ENCODE results near the gene NTRK3.

- TF ChIP-seq, protein P1, sequence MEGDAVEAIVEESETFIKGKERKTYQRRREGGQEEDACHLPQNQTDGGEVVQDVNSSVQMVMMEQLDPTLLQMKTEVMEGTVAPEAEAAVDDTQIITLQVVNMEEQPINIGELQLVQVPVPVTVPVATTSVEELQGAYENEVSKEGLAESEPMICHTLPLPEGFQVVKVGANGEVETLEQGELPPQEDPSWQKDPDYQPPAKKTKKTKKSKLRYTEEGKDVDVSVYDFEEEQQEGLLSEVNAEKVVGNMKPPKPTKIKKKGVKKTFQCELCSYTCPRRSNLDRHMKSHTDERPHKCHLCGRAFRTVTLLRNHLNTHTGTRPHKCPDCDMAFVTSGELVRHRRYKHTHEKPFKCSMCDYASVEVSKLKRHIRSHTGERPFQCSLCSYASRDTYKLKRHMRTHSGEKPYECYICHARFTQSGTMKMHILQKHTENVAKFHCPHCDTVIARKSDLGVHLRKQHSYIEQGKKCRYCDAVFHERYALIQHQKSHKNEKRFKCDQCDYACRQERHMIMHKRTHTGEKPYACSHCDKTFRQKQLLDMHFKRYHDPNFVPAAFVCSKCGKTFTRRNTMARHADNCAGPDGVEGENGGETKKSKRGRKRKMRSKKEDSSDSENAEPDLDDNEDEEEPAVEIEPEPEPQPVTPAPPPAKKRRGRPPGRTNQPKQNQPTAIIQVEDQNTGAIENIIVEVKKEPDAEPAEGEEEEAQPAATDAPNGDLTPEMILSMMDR (IDR thresholded peaks at IDR 0.05): no peak
- no peak for TF ChIP-seq POLR2A (IDR thresholded peaks at IDR 0.05)
These were observed 71.0 kb downstream of the NTRK3 start for GRCh38 chr15:88185584-88185983.
